Upper lobe of left lung (tissue), 6 donors: ENCODE measurements around the gene SEMA6A. TPM values are rescaled to one million over a fixed set of nuclear protein-coding genes. Genes with fewer than 3 reads are reported as not detected.
A peak's percentile ranks its signal among the peaks of the same experiment; 100 is the strongest.

Experiments used
- ATAC-seq, 2 donors: fragments of 200-7000 bp; cut with Tn5 transposase; one replicate each; pipeline ENCODE4 v1.9.1; 2022; ENCODE audit warnings: mild to moderate bottlenecking in 2 of 2, moderate library complexity in 2 of 2; ENCODE audit not compliant: low FRiP score in 2 of 2
- DNase-seq, 2 donors: peaks; one replicate each; pipeline ENCODE4 v3.0.0-alpha.2; 2019 to 2020
- H3K27ac ChIP-seq, 4 donors: fragments of 200-600 bp; sonication (generic); one replicate each; pipeline ENCODE4 v1.5.1; 2016 to 2019
- H3K27me3 ChIP-seq, 4 donors: fragments of 200-600 bp; sonication (generic); one replicate each; pipeline ENCODE4 v1.5.1; 2017 to 2019
- H3K36me3 ChIP-seq, 4 donors: fragments of 200-600 bp; sonication (generic); one replicate each; pipeline ENCODE4 v1.5.1; 2016 to 2019
- H3K4me1 ChIP-seq, 4 donors: fragments of 200-600 bp; sonication (generic); one replicate each; pipeline ENCODE4 v1.5.1; 2018 to 2019
- H3K4me3 ChIP-seq, 4 donors: fragments of 200-600 bp; sonication (generic); one replicate each; pipeline ENCODE4 v1.5.1; 2017 to 2019; ENCODE audit warnings: mild to moderate bottlenecking in 2 of 4, moderate library complexity in 1 of 4
- H3K9me3 ChIP-seq, 4 donors: fragments of 200-600 bp; sonication (generic); one replicate each; pipeline ENCODE4 v1.5.1; 2018 to 2019
- EP300 ChIP-seq, 4 donors: sonication (generic); formaldehyde crosslinking; IDR thresholded peaks; one replicate each; pipeline ENCODE4 v1.5.1; 2017; ENCODE audit warnings: antibody characterized with exemption in 4 of 4, control low read depth in 2 of 4
- POLR2A ChIP-seq, 4 donors: fragments of 450-650 bp; IDR thresholded peaks; one replicate each; pipeline ENCODE4 v1.5.1; 2016 to 2017; ENCODE audit warnings: antibody characterized with exemption in 4 of 4, mild to moderate bottlenecking in 2 of 4
- POLR2AphosphoS5 ChIP-seq, 2 donors: sonication (generic); formaldehyde crosslinking; IDR thresholded peaks; one replicate each; pipeline ENCODE4 v1.5.1; 2017; ENCODE audit warnings: antibody characterized with exemption in 2 of 2
- WGBS, 2 donors: methylation state at CpG; one replicate each; pipeline ENCODE4 v1.1.5; 2017 to 2018; 5-methylcytosine and 5-hydroxymethylcytosine counted together
- total RNA-seq, 6 donors: library from RNA; depleted of rRNA in 4 of 6; stranded (reverse); fragments of >200 nt in 4 of 6; gene quantifications; one replicate each; pipeline versions ENCODE4 v1.1.0 to v1.2.1, GENCODE V29; 2016 to 2021
- TF ChIP-seq, protein P1 (sequence below), 6 experiments: fragments of 450-650 bp in 4 of 6; fragments of 200-600 bp in 2 of 6; sonication (generic) in 2 of 6; IDR thresholded peaks; one replicate each; pipeline ENCODE4 v1.5.1; 2016 to 2019; ENCODE audit warnings: antibody characterized with exemption in 6 of 6
- donor health status: DM: no; HTN: no; CAD: no; lungs with moderate emphysema.
- donor health status: DM: no; HTN: yes; CAD: no; lungs with severe emphysema.

The SEMA6A gene
- total RNA-seq, 6 donors from 2014 or later = 17.1 to 66.5 (median 26.9) TPM

DNA sequence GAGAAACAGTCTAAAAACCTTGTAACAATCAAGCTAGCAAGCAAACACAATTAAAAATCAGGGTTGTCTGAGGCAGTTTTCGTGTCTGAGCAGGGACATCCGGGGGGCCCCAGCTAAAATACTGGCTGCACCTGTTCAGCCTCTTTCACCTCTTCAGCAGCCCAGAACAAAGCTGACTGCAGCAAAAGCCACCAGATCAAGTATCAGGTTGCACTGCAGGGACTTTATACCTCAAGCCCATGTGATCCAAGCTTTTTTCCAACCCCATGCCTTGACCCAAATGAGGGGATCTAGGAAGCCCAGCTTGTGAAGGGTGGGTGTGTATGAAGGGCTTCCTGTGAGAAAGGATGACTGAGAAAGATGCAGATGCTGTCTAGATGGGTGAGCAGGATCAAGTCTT, 133.4 kb downstream of the SEMA6A start:
- WGBS, 2 donors = 92 to 100% methylated on average over 1 to 2 of the region's 2 CpGs
- H3K27ac ChIP-seq = peak overlapping the region in 1 of 4 donors; percentile 17
- TF ChIP-seq POLR2A (IDR thresholded peaks at IDR 0.05) (no peak), EP300 (IDR thresholded peaks at IDR 0.05) (no peak), POLR2AphosphoS5 (IDR thresholded peaks at IDR 0.05) (no peak)
- TF ChIP-seq, protein P1, sequence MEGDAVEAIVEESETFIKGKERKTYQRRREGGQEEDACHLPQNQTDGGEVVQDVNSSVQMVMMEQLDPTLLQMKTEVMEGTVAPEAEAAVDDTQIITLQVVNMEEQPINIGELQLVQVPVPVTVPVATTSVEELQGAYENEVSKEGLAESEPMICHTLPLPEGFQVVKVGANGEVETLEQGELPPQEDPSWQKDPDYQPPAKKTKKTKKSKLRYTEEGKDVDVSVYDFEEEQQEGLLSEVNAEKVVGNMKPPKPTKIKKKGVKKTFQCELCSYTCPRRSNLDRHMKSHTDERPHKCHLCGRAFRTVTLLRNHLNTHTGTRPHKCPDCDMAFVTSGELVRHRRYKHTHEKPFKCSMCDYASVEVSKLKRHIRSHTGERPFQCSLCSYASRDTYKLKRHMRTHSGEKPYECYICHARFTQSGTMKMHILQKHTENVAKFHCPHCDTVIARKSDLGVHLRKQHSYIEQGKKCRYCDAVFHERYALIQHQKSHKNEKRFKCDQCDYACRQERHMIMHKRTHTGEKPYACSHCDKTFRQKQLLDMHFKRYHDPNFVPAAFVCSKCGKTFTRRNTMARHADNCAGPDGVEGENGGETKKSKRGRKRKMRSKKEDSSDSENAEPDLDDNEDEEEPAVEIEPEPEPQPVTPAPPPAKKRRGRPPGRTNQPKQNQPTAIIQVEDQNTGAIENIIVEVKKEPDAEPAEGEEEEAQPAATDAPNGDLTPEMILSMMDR (IDR thresholded peaks at IDR 0.05) = no peak
- no peak overlapping the region for H3K4me3 ChIP-seq
- H3K27me3 ChIP-seq = no peaks in the 10 kb centered on the region
- DNase-seq (no peak), ATAC-seq (no peak)
- peaks cover 16 to 27% (median 21%) of the 10 kb centered on the region in 4 donors for H3K4me1 ChIP-seq
- H3K9me3 ChIP-seq = no peaks in the 10 kb centered on the region
- peaks cover 0 to 5% (median 2%) of the 10 kb centered on the region in 4 donors for H3K36me3 ChIP-seq

DNA sequence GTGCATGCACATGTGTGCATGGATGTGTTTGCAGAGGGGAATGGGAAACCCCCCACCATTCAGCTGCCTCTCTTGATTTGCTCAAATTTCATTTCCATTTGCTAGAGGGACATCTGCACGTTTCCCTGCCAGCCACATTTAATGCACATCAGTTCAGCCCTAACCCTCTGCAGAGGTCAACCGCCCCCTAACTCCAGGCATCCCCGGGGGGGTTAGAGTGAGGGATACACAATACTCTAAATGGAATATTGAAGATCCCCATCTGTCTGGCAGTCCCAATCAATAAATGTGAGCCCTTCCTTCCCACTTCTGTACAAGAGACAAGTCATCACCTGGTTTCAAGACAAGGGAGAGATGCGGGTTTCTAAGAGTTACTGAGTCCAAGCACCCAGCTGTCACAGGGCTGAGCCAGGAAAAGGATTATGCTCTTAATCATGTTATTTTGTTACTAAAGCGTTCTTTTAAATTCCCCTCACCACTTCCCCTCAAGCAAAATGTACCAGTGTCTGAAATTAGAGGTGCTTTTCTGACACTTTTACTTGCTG, 134.1 kb downstream of the SEMA6A start:
- H3K4me1 ChIP-seq = peaks cover 16 to 27% (median 22%) of the 10 kb centered on the region in 4 donors

DNA sequence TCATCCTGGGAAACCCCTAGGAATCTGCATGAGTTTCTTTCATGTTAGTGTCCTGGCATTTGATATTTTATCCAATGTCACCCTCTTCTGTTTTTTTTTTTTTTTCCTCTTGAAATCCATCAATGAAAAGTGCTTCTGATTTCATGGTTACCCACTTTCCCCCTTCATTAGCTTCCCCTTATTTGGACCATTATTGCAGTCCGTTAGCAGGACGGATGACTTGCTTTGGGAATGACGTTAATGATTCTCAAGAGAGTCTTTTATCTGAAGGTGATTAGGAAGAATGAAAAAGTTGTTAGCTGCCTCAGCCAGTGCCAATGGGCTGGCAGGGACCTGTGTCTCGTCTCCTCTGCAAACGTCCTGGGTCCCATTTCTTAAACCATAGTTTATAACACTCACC, 134.7 kb downstream of the SEMA6A start:
- peaks cover 0 to 1% (median under 1%) of the 10 kb centered on the region in 4 donors for H3K36me3 ChIP-seq
- H3K27me3 ChIP-seq = no peaks in the 10 kb centered on the region
- H3K9me3 ChIP-seq = no peaks in the 10 kb centered on the region
- no peak overlapping the region for H3K4me3 ChIP-seq
- TF ChIP-seq, protein P1 (IDR thresholded peaks at IDR 0.05) = no peak
- TF ChIP-seq POLR2A (IDR thresholded peaks at IDR 0.05) = no peak
- TF ChIP-seq EP300 (IDR thresholded peaks at IDR 0.05) = no peak
- no peak for TF ChIP-seq POLR2AphosphoS5 (IDR thresholded peaks at IDR 0.05)
- H3K27ac ChIP-seq = peak overlapping the region in 2 of 4 donors; percentile 24 to 34
- H3K4me1 ChIP-seq = peaks cover 16 to 25% (median 19%) of the 10 kb centered on the region in 4 donors
- DNase-seq = no peak
- no peak for ATAC-seq
- WGBS, 2 donors = 81 to 82% methylated on average over 5 of the region's 5 CpGs

More for the DNA sequence above, 134.1 kb downstream of the SEMA6A start:
- DNase-seq (no peak), ATAC-seq (no peak)
- 77 to 90% methylated on average over 5 of the region's 5 CpGs for WGBS, 2 donors
- Histone ChIP-seq H3K4me3 (no peak overlapping the region), H3K27ac (peak overlapping the region in 1 of 4 donors; percentile 34), H3K9me3 (no peaks in the 10 kb centered on the region), H3K36me3 (peaks cover 0 to 4% (median 1%) of the 10 kb centered on the region in 4 donors), H3K27me3 (no peaks in the 10 kb centered on the region)
- TF ChIP-seq, protein P1 (IDR thresholded peaks at IDR 0.05) = no peak
- TF ChIP-seq EP300 (IDR thresholded peaks at IDR 0.05) (no peak), POLR2AphosphoS5 (IDR thresholded peaks at IDR 0.05) (no peak), POLR2A (IDR thresholded peaks at IDR 0.05) (no peak)

DNA sequence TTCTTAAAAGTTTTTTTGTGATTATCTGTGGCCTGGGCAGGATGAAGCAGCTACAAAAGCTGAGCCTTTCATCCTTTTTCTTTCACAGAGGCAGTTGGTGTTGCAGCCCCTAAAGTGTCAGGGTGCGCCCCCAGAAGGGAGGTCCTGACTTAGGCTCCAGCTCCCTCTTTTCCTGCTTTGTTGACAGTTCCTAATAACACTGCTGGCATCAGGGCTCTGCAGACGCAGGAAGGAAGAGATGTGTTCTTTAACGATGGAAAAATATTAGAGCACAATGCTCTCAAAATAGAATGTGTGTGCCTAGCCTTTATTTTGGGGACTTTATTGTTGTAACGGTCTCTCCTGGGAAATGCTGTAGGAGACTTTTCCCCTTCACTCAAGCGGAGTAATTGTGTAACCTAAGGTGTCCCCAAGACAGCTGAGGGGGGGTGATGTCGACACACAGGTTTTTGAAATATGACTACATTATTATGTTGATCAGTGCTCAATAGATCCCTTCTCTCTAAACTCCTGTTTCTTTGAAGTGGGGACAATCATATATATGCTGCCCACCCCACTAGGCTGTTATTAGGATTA, 135.6 kb downstream of the SEMA6A start:
- no peak overlapping the region for H3K4me3 ChIP-seq
- H3K27ac ChIP-seq = peak overlapping the region in 2 of 4 donors; percentile 24 to 27
- WGBS, 2 donors = 45 to 61% methylated on average over 6 of the region's 6 CpGs

DNA sequence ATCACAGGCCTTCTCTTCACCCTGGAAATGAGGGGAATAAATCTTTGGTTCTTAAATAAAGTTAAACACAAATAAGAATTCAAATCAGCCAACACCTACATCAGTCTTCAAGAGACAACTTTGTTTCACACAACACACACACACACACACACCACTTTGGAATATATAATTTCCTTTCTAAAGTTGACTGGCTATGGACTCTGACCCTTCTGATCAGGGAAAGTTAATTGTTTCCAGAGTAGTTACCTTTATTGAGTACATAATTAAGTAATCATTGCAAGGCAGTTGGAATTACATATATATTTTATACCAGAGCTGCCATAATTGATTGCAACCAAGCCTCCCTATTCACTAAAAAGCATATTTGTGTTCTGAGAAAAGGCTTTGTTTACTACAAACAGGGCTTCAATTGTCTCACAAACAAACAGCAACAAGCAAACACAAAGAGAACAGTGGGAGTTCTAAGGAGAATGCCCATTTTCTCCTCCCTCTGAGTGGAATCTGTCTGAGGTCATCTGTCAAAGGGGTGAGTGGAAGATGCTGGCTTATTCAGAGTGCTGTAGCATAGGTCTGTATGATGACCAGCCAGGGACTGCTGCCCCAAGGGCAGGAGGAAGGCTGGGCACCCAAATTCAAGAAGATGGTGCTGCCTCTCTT, 136.6 kb downstream of the SEMA6A start:
- TF ChIP-seq EP300 (IDR thresholded peaks at IDR 0.05) (no peak), POLR2A (IDR thresholded peaks at IDR 0.05) (no peak), POLR2AphosphoS5 (IDR thresholded peaks at IDR 0.05) (no peak)
- TF ChIP-seq, protein P1 (IDR thresholded peaks at IDR 0.05) = no peak
- Histone ChIP-seq H3K27me3 (no peaks in the 10 kb centered on the region), H3K27ac (peak overlapping the region in 3 of 4 donors; percentile 8 to 53 (median 49)), H3K4me1 (peaks cover 15 to 20% (median 17%) of the 10 kb centered on the region in 4 donors), H3K4me3 (no peak overlapping the region), H3K36me3 (no peaks in the 10 kb centered on the region), H3K9me3 (no peaks in the 10 kb centered on the region)
- no peak for DNase-seq
- no peak for ATAC-seq

More for the DNA sequence above, 135.6 kb downstream of the SEMA6A start:
- H3K4me1 ChIP-seq = peaks cover 15 to 20% (median 17%) of the 10 kb centered on the region in 4 donors
- H3K36me3 ChIP-seq = no peaks in the 10 kb centered on the region
- ATAC-seq (no peak), DNase-seq (no peak)
- H3K27me3 ChIP-seq = no peaks in the 10 kb centered on the region
- TF ChIP-seq POLR2A (IDR thresholded peaks at IDR 0.05) = no peak
- peak in 1 of 2 donors; percentile 33 for TF ChIP-seq POLR2AphosphoS5 (IDR thresholded peaks at IDR 0.05)
- H3K9me3 ChIP-seq = no peaks in the 10 kb centered on the region
